SKM-1 treated with dmso at 0.1 percent for 144 hours (cell line): ENCODE data around the gene RXRG.
"Not testable (repeated sequence)": the region's sequence is repeated elsewhere in the genome, so short reads cannot be mapped to it uniquely, and the experiment has no call there.

Source experiments
- DNase-seq: peaks from one replicate; lab custom pipeline; 2025; ENCODE audit not compliant: unreplicated experiment; lab: John Stamatoyannopoulos, UW

Gene RXRG

DNA sequence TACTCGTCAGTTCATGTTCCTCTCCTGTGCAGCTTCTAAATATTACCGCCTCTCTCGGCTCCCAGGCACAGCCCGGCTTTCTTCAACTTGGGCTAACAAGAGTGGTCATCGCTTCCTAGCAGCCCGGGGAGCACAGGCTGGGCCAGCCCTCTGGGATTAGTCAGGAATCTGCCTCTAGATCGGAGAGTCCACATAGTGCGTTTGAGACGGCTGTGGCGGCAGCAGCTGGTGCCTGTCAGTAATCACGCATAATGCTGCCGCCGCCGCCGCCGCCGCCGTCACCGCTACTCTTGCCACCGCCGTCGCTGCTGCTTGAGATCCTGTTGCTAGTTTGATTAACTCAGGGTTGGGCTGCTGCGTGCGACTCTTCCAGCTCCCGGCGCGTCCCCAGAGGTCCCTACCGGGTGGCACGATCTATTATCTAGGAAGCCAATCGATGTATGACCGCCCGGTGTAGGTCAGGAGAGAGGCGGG lies at the start of gene RXRG:
Gene RXRG, minus strand, starts transcription at position 230 of the 474 bp plus-strand sequence. CDS start 233 bp downstream, outside the sequence.
- no peak for DNase-seq

DNA sequence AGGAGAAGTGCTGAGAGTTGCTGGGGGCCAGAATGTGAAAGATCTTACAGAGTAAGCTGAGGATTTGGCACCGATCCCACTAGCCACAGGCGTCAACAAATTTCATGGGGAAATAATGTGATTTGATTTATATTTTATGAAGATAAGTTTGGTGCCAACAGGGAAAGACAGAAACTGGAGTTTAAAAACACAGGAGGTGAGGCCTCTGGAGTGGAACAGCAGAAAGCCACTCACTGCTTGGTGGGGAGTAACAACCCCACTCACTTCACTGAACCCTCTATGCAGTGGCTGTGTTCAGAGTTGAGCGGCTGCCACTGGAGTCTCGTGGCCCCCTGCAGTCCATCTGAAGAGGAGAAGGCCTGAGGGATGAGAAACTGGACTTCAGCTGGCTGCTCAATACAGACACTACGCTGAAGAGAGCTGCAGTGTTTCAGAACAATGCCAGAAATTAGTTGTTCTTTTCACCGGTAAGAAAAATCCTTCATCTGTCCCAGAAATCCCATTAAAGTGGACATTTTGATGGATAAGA lies 48.0 kb upstream of the RXRG start:
- no peak for DNase-seq

DNA sequence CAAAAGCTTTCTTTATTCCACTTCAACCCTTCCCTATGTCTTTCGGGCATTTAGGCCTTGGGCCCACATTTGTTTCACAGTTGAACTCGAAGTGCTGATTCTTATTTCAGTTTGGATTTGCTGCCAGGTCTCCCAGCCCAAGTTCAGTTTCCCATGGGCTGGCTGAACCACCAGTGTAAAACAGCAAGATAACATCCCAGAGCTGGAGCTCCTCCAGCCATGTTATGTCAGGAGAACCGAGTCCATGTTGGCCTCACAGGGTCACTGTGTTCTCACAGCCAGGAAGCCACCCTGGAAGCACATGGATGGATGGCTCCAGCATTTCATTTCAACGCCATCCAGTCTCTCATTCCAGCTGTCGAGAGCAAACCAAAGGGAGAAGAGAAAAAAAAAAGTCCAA lies 45.2 kb upstream of the RXRG start:
- DNase-seq: no peak

DNA sequence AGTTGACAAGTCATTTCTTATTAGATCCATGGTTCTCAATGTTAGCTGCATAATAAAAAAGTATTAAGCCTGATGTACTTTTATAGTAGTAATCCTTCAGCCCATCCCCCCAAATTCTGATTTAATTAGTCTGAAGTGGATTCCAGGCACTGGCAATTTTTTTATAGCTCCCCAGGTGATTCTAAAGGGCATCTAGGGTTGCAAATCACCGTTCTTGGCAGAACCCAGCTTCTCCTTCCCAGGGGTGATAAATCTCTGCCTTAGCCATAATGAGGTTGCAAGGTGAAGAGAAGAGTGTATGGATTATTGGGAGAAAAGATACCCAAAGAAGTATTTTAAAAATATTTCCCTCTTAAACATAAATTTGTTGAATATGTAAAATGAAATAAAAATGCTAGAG lies 43.0 kb upstream of the RXRG start:
- DNase-seq: no peak

DNA sequence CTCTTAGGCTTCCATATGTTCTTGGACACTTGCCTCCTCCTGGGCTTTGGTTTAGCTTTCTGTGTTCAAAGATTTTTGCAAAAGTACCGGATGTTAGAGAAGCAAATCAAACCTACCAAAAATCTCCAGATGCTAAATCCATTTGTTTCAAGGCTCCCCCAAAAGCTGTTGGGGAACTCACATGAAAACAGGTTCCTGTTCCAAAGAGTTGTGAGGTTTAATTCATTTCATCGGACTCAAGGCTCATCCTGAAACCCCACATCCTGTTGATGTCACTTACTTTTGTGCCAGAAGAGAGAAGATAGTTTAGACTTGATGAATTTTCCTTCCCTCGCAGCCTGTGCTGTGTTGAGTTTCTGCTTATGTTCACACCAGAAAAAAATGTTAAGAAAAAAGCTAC lies 41.7 kb upstream of the RXRG start:
- no peak for DNase-seq

DNA sequence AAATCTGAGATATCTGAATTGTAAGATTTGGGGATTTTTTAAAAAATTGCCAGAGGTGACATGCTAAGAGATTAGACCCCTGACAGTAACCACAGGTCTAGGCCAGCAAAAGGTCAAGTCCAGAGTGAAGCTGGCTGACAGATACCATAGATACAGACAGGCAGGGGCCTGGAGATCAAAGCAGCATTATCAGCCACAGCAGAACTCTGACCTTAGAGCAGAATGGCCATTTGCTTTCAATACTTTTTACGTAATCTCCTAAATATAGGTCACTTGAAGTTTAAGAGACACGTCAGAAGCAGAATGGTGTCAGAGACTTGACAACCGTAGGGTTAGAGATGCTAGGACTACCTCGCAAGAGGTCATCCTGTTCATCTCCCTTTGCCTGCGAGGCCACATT lies 40.8 kb upstream of the RXRG start:
- no peak for DNase-seq

DNA sequence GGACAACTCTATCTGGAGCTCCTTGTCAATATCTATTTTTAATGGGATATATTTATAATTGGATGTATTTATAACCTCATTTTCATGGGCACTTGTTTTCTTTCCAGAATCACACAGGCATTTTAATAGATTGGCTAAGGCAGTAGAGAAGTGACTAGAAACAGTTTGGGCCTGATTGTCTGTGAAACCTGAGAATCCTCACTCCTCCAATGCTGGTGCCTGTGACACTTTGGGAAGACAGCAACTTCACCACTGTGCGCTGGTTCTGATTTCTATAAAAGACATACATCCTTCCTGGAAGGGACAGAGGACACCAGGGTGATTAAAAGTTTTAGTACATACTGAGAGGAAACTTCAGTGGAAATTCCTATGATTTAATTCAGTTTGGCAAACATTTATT lies 39.6 kb upstream of the RXRG start:
- DNase-seq: no peak

DNA sequence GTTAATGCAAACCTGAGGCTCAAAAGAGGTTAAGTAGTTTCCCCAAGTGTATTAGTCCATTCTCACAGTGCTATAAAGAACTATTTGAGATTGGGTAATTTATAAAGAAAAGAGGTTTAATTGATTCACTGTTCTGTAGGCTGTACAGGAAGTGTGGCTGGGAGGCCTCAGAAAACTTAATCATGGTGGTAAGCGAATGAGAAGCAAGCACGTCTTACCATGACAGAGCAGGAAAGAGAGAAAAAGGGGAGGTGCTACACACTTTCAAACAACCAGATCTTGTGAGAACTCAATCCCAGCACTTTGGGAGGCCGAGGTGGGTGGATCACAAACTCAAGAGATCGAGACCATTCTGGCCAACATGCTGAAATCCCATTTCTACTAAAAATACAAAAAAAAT lies 38.5 kb upstream of the RXRG start:
- no peak for DNase-seq

DNA sequence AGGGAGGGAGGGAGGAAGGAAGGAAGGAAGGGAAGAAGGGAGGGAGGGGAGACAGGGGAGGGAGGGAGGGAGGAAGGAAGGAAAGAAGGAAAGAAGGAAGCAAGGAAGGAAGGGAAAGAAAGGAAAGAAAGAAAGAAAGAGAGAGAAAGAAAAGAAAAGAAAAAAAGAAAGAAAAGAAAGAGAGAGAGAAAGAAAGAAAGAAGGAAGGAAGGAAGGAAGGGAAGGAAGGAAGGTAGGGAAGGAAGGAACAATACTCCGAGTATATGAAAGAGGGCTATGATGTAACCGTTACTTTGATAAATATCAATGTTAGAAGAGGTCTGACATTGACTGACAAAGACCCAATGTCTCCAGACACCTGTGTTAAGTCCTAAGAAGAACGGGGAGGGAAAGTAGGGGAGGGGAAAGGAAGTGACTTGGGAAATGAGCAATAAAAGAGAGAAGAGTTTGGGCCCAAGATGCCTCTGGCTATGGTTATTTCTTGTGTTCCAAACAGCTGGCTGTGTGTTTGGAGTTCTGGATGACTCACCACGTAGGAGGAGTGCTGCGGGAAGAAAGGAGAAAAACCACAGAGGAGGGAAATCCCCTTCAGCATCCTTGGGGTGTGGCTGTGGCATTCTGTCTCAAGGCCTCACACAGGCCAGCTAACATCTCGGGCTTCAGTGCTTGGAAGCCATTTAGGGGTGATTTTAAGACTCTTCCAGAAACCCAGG lies 37.0 kb upstream of the RXRG start:
- DNase-seq: no peak

DNA sequence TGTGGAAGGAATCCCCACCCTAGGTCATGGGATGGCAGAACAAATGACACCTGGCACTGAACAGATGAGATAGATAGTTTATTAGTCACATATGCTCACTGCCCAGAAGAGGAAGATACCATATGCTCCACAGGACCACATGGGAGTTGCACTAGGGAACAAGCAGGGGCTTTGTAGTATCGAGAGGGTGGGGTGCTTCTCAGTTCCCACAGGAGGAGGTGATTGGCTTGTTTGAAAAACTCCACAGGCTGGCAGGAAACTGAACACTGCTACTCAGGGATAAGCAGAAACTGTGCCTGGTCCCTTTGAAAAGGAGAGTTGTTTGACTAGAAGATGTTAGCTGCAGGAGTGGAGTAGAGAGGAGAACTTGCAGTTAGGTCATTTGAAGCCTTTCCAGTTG lies 31.9 kb upstream of the RXRG start:
- no peak for DNase-seq

DNA sequence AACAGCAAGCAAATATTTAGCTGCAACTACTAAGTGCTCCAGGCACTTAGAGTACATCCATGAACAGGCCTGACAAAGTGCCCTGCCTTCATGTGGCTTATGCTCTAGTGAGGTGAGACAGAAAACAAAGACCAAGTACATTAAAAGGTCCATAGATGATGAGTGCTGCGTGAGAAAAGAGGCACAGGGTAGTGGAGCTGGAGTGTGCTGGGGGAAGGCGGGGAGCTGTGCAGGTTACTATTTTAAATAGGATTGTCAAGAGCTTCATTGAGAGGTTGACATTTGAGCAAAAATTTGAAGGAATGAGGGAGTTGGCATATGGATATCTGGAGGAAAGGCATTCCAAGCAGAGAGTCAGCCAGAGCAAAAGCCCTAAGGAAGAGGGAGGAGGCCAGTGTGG lies 29.3 kb upstream of the RXRG start:
- no peak for DNase-seq

DNA sequence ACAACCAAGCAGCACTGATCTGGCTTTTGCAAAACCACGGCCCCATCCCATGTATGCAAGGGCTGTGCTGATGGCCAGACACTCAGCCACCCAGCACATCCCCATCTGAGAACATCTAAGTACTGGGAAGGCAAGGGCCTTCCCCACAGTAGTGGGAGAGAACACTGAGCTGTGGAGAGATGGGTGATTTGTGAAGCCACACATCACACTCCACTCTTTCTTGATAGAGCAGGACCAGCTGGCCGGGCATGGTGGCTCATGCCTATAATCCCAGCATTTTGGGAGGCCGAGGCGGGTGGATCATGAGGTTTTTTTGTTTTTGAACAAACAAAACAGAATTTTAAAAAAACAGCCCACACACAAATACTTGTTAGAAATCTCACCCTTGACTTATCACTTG lies 28.2 kb upstream of the RXRG start:
- no peak for DNase-seq

DNA sequence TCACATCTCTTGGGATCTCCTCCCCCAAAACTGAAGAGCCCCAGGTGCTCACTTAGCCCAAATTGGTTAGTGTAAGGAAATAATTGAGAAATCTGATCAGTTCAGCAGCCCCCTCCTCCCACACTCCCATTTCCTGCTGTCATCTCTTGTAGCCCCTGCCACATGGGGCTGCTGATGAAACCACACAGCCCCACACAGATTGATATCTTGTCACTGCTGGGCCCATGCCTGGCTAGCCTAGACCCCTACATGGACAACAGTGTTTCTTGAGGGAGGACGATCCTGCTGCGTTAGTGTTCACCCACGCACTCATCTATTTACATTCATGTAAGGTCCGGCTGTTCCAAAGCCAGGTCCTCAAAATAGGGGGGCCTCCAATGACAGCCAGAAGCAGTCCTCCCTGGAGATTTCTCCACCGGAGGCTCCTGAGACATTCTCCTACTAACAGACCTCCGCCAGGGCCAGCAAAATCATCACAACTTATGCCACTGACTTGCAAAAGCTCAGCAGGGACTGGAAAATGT lies 23.9 kb upstream of the RXRG start:
- DNase-seq: no peak

DNA sequence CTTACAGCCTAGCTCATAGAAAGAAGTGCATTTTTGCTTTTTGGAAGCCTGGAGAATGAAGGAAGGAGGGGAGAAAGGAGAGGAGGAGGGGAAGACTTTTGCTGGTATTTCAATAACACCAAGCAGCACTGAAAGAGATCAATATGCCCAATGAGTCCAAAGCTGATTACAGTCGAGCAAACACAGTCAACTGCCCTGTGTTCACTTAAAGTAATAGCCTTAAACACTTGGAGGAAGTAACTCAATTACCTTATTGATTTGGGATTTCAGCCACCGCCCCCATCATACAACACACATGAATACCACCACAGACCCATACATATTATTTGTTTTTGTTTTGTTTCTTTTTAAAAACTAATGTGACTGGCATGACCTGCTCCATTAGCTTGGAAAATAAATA lies 23.3 kb upstream of the RXRG start:
- DNase-seq: no peak

DNA sequence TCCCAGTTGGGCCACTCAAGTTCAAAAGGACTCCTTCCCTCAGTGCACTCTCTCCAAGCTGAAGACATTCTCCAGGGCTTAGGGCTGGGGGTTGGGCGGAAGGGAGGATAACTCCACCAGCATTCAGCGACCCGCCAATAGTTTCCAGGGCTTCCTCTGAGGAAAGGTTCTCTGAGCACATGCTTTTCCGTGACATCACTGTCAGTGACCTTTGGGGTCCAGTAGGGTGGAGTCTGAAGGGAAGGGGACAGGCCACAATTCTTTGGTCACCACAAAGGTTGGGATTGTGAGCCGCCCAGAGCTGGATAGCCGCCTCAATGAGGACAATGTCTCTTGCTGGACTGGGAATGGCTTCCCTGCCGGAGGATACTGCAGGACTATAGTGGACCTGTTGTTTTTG lies 22.8 kb upstream of the RXRG start:
- DNase-seq: no peak

DNA sequence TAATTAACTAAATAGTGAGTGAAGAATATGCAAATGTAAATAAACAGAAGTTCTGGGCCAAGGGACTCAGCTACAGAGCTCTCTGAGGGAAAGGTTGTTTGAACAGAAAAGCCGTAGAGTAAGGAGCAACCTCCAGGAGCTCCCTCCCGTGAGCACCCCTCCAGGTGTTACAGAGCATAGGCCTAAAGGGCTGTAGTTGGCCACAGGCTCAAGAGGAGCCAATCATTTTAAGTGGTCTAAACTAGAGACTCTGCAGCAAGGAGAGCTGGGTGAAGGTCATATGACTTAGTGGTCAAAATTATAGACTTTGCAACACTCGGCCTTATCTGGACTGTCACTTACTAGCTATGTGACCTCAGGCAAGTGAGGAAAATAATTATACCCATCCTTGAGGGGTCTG lies 19.1 kb upstream of the RXRG start:
- no peak for DNase-seq

DNA sequence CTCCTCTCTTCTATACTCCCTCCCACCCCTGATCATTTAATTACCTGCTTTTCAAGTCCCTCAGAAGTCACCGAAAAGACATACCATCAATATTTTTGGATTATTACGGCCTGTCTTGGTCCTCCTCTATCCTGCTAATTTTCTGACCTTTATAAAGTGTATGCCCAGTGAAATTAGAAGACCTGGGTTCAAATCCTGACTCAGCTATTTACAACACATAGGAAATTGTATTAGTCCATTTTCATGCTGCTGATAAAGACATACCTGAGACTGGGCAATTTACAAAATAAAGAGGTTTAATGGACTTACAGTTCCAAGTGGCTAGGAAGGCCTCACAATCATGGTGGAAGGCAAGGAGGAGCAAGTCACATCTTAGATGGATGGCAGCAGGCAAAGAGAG lies 14.8 kb upstream of the RXRG start:
- DNase-seq: not testable (repeated sequence)

DNA sequence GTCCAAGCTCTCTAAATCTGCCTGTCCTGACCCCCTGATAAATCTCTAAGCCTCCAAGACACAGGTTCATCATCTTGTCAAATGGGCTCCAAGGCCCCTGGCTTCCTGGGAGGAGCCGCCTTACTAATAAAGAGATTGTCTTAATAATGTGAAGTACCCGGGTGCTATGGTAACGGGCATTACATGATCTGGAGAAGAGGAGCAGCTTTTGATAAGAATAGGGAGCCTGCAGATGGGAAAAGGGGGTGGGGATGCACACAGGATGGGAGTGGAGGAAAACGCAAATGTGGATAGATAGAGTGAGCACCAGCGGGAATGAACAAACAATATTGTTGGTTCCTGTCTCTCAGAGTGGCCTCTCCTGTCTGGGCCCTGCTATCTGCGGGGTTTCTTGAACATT lies 11.9 kb upstream of the RXRG start:
- DNase-seq: no peak

DNA sequence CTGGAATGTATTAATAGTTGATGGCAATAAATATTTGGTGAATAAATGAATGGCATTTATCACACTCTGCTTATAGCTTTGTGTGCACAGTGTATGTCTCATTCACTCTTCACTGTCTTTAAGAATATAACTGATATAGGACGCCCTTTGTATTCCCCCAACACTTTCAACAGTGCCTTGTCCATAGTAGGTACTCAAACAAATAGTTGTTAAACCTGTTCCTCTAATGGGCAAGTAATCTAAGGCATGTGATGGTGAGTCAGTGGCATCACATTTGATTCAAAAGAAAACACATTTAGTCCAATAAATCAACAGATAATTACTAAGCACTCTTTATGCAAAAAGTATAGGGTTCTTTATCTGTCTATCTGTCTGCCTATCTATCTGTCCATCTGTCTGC lies 11.2 kb upstream of the RXRG start:
- DNase-seq: no peak

DNA sequence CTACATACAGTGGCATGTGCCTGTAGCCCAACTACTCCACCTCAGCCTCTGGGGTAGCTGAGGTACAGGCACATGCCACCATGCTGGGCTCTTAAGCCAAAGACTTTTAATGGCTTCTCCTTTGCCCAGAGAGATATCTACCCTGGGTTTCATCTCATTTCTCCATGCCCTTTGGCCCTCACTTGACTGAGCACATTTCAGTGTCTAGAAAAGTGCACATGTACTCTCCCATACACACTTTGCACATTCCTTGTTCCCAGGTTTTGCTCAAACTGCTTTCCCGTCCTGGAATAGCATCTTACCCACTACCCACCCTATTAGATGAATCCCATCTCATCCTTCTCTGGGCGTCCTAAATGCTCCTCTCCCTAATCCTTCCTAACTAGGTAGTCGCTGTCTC lies 10.2 kb upstream of the RXRG start:
- no peak for DNase-seq

DNA sequence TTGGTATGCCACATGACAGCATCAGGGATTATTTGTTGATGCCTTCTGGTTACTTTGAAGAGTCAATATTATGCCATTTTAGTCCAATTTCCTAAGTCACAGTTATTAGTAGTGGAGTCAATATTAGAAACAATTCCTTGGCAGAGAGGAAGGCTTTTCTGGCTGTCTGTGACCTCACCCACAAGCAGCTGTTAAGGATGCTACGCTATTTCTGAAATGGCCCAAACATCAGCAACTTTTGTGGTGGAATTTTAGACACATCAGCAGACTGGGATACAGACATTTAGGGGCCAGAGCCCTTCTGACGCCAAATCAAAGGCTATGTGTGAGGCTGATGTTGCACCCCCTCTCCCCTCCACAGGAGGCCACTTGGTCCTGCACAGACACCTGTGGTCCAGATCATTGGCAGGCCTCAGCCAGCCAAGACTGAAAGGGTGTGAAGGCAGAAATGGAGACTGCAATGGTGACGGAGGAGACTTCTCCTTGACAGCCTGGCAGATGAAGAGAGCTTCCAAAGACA lies 9.2 kb upstream of the RXRG start:
- DNase-seq: no peak

DNA sequence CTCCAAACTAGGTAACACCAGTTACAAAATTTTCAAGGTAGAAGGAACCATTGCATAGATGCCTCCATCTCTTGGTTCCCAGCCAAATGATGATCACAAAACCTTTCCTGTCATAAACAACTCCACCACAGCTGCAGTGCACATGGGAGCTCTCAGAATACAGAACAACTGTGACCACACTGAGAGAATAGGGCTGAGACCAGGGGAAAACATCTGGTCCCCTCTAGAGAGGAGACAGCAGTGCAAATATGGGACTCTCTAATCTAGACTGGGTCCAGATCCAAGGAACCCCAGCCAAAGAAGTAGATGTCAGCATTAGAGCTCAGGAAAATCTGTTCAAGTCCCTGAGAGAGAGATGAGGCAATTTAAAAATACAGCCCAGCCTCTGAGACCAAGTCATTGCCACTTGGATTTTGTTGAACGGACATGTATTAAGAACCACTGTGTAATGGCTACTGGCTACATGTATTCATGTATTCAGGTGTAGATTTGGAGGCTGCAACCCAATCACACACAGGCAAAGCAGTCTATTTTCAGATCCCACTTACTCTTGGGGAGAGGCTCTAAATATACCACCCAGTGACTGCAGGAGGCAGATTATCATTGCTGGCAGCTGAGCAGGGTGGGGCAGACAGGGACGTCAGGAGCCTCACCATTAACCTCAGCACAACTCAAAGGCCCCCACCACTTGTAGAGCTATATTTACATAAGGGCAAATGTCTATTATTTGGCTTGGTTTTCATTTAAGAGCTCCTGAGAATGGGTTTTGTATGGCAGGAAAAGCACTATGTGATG lies 7.6 kb upstream of the RXRG start:
- DNase-seq: no peak
